ENCODE measurements around the gene MTF2. TPM values are rescaled to one million over a fixed set of nuclear protein-coding genes. Genes with fewer than 3 reads are reported as not detected.

Gene MTF2
- total RNA-seq, 1 experiment from 2014 or later, result 110 TPM

DNA sequence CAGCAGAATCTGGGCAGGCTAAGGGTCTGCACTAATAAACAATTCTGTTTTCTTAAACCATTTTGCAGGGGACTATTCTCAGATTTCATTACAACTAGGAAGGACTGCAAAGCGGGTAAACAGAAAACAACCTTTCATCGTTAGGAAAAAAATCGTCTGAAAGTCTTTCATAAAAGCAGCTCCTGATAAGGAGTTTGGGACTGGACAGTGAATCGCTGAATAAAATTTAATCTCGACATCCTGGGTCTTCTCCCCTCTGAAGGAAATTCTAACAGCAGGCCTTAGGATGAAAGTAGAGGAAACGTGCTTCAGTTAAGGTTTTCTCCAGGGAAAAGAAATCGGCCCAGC is 471 bp upstream of the MTF2 start:
- Histone ChIP-seq H3K9me3 (ENCODE audit: control insufficient read depth, low read depth, low read length) (no peaks in the 10 kb centered on the region), H3K14ac (ENCODE audit: insufficient read depth, low read length) (no peak overlapping the region), H2AFZ (ENCODE audit: low read length) (peak overlapping the region; percentile 42), H4K5ac (ENCODE audit: insufficient read length, low read depth, low read length) (no peak overlapping the region), H4K20me1 (ENCODE audit: control insufficient read depth, insufficient read depth, insufficient read length) (no peaks in the 10 kb centered on the region), H2AK5ac (ENCODE audit: insufficient read length, low read length) (no peak overlapping the region), H3K27ac (ENCODE audit: insufficient read length, low read depth, low read length) (peak overlapping the region; percentile 22), H3K56ac (ENCODE audit: insufficient read length, low read depth, low read length) (peak overlapping the region; percentile 64), H3K18ac (ENCODE audit: insufficient read length, low read depth, low read length) (peak overlapping the region; percentile 13), H2BK20ac (ENCODE audit: low read depth, low read length, poor library complexity, severe bottlenecking) (no peak overlapping the region), H3K27me3 (ENCODE audit: insufficient read depth, low read length) (no peaks in the 10 kb centered on the region), H3T11ph (ENCODE audit: low read length) (no peak overlapping the region), H4K91ac (ENCODE audit: insufficient read length, low read depth, low read length) (no peak overlapping the region), H2BK15ac (ENCODE audit: low read depth, low read length) (no peak overlapping the region), H3K79me2 (ENCODE audit: insufficient read depth, low read length) (peaks cover 37% of the 10 kb centered on the region), H3K79me1 (ENCODE audit: insufficient read depth, low read depth, low read length, poor library complexity, severe bottlenecking) (no peaks in the 10 kb centered on the region), H2BK120ac (ENCODE audit: low read depth, low read length, poor library complexity, severe bottlenecking) (no peak overlapping the region), H2BK12ac (ENCODE audit: insufficient read length, low read depth, low read length) (no peak overlapping the region), H4K8ac (replicated peaks; ENCODE audit: insufficient read length, low read depth, low read length) (no peak overlapping the region), H3K9ac (ENCODE audit: extremely low read depth, insufficient read length, low read length) (peak overlapping the region; percentile 90), H3K4me1 (ENCODE audit: insufficient read depth, low read length) (no peaks in the 10 kb centered on the region), H3K23me2 (ENCODE audit: insufficient read length, low read depth, low read length, poor library complexity, severe bottlenecking) (peaks cover 6% of the 10 kb centered on the region), H3K4ac (ENCODE audit: low read depth, low read length) (no peak overlapping the region), H3K4me2 (ENCODE audit: insufficient read depth, insufficient read length, low read length) (peak overlapping the region; percentile 74), H2BK5ac (ENCODE audit: insufficient read length, low read length) (no peak overlapping the region), H3K23ac (ENCODE audit: insufficient read length, low read depth, low read length) (no peak overlapping the region)
- Mint-ChIP-seq H3K9me3 (peaks cover 10% of the 10 kb centered on the region in 2 experiments), H3K36me3 (ENCODE audit: insufficient read depth in 1 of 3, low read depth in 3 of 3) (peaks cover 19 to 32% (median 23%) of the 10 kb centered on the region in 3 experiments), H3K4me3 (peak overlapping the region; percentile 95 to 100), H3K27me3 (ENCODE audit: low read depth) (no peaks in the 10 kb centered on the region), H3K4me1 (peaks cover 15 to 21% of the 10 kb centered on the region in 2 experiments), H3K27ac (peak overlapping the region; percentile 97 to 99 (median 99))
- no peak for DNase-seq
- no peak for TF ChIP-seq CTCF (conservative IDR thresholded peaks at IDR 0.05)
- WGBS (ENCODE audit: extremely low coverage, insufficient read length, low lambda C conversion rate), result no CpG with 5 or more reads among the region's 7 CpGs
